ENCODE measurements around the gene DLGAP1.

DNA sequence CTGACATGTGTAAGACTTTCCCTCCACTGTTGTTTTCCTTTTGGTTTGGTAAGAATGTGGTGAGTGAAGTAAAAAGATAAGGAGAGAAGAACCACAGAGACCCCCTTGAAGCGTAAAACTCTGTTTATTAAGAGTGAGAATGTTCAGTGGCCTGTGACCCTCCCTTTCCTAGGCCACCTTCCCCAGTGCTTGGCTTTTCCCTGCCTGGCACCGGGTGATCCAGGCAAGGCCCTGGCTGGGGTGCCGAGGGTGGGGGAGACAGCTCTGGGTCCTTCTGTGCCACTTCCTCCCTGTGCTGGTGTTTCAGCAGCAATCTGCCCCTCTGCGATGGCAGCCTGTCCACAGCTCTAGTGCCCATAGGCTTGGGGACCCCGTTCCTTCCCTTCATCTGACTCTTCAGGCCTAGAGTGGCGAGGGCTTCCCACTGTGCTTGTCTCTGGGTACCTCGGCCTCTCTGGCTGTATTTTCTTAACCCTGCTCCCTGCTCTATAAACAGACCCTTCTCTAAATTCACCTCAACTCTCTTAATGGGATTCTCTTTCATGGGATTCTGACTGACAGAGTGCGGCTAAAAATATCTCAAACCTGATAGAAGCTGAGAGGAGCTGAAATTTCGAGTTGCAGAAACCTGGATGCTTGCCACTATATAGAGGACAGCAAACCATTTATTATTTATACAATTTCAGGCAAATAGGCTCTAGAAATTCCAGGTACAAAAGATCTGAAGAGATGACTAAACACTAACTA is 461.0 kb downstream of the DLGAP1 start:
- TF ChIP-seq, protein P1, sequence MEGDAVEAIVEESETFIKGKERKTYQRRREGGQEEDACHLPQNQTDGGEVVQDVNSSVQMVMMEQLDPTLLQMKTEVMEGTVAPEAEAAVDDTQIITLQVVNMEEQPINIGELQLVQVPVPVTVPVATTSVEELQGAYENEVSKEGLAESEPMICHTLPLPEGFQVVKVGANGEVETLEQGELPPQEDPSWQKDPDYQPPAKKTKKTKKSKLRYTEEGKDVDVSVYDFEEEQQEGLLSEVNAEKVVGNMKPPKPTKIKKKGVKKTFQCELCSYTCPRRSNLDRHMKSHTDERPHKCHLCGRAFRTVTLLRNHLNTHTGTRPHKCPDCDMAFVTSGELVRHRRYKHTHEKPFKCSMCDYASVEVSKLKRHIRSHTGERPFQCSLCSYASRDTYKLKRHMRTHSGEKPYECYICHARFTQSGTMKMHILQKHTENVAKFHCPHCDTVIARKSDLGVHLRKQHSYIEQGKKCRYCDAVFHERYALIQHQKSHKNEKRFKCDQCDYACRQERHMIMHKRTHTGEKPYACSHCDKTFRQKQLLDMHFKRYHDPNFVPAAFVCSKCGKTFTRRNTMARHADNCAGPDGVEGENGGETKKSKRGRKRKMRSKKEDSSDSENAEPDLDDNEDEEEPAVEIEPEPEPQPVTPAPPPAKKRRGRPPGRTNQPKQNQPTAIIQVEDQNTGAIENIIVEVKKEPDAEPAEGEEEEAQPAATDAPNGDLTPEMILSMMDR (IDR thresholded peaks at IDR 0.05; ENCODE audit: low read depth, low read length) = no peak
- no peak for TF ChIP-seq EZH2phosphoT487 (IDR thresholded peaks at IDR 0.05; ENCODE audit: low read depth)
